Activated CD4-positive, CD25-positive, alpha-beta regulatory T cell (primary cell): ENCODE measurements around the gene UTP11.

Experiments
- DNase-seq, 4 experiments: peaks; one replicate each; lab custom pipeline; 2025; lab: John Stamatoyannopoulos, UW

Gene UTP11

DNA sequence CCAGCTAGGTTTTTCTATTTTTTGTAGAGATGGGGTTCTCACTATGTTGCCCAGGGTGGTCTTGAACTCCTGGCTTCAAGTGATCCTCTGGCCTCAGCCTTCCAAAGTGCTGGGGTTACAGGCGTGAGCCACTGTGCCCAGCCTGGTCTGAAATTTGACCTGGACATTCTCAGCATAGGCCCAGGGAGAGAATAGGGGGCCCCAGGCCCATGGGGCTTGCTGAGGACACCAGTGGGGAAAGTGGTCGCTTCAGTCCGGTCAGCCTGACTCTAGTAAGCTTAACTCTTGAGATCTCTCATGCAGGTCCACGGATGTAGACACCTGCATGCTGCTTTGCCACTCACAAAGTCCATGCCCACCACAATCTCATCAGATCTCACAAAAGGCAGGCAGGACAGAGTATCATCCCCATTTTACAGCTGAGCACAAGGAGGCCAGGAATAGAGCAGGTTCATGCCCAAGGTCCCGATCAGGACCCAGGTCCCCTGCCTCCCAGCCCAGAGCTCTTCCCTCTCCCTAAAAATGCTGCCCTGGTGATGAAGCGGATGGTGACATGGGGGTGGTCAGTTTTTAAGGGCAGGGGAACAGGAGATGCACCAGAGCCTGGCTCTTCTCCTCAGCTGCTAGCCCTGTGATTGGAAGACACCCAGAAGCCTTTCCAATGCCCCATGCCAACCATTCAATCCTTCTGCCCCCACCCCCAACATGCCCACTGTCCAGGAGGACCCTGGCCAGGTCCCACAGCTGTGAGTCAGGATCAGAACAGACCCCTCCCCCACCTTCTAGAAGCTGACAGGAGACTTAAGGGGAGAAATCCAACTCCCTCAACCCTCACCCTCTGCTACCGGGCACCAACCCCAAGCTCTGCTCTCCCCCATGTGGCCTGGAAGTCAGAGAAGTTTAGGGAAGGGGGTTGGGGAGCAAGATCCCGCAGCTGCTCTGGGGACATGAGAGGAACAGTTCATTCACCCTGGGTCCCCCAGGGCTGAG is 9.0 kb upstream of the UTP11 start:
- no peak for DNase-seq

DNA sequence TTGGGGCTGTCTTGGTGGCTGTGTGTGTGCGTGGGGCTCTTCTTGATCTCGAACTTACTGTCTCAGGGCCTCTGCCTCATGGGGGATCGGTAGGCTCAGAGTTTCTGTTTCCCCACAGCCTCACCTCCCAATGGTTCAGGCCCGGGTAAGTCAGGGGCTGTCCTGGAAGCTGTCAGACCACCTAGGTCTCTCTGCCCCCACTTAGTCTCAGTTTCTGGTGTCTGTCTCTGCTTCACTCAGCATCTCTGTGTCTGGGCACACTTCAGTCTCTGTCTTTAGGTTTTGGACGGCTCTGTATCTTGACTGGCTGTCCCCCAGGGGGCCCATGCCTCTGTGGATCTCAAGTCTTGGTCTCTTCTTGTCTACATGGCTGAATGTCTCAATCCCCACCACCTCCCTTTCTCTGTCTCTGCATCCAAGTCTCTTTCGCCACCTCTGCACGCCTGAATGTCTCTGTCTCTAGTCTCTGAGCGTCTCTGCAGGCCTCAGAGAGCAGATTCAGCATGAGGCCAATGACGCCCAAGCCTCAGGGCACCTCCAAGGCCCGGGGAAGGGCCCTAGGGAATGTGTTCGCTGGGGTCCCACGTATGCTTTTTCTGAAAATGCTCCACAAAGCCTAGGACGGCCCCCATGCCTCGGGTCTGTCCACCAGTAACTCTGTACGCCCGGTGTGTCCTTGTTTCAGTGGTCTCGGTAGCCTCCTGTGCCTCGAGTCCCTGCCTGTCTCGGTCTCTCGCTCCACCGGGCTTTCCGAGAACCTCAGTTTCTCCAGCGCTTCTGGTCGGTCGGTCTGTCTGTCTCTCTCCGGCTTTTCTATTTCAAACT is 8.0 kb upstream of the UTP11 start:
- no peak for DNase-seq

DNA sequence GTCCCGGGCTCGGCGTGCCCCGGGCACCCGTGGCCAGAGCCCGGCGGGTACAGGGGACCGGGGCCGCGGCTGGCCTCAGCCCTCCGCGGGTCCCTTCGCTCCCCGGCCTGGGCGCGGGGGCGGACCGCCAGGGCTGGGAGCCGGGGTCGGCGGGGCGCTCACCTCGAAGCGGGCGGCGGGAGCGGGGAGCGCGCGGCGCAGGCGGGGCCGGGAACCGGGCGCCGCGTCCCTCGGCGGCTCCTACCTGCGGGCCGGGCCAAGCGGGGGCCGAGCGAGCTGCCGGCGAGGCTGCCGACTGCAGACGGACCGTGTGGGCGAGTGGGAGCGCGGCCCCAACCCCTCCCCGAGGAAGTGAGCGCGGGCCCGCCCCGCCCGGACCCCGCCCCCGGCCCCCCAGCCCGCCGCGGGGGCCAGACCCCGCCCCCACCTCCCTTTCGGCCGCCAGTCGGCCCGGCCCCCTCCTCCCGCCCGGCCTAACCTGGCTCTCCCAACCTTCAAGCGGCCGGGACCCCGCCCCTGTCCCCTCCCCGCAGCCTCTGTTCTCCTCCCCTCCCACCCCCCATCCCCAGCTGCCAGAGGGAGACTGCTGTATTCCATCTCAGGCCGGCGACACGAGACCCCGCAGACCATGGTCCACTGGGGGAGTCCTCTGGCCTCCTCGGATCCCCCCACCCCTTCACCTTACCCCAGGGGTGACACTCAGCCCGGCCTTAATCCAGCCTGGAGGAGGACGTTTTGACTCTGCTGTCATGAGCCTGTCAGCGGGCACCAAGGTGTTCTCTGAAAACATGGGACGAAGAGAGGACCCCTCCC is 7.1 kb upstream of the UTP11 start, which contains the start of gene FHL3:
FHL3 (minus strand) TSS at position 320 of the 813 bp plus-strand sequence. CDS start 6,102 bp downstream, outside the sequence.
- no peak for DNase-seq

DNA sequence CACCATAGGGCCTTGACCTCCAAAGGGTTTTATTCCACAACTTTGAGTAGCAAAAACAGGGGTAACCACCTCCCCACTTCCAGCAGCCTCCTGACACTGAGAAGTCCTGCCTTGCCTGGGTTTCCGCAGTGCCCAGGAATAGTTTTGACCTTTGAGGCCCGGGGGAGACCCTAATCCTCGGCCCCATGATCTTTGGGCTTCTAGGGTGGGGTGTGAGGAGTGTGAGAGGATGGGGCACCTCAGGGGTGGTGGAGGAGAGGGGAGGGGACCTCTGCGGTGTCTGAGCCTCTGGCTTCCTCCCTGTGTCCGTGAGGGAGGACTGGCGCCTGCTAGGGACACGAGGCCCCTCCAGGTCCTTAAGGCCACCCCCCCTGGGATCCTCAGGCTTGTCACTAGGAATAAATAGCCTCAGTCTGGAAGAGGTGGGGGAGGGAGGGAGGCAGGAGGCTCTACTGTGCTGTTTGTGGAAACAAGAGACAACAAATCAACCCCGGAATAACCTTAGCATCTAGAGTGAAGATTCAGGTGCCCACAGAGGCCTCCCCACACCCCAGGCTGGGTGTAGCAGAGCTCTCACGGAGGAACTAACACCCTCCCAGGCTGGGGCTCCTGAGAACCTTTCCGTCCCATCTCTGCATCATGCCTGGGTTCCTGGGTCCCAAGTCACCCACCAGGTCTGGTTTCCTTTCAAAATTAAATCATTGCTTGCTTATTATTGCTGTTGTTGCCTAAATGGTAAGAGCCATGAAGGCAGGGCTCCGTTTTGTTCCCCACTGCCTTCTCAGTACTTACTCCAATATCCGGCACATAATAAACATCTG is 6.3 kb upstream of the UTP11 start:
- no peak for DNase-seq

DNA sequence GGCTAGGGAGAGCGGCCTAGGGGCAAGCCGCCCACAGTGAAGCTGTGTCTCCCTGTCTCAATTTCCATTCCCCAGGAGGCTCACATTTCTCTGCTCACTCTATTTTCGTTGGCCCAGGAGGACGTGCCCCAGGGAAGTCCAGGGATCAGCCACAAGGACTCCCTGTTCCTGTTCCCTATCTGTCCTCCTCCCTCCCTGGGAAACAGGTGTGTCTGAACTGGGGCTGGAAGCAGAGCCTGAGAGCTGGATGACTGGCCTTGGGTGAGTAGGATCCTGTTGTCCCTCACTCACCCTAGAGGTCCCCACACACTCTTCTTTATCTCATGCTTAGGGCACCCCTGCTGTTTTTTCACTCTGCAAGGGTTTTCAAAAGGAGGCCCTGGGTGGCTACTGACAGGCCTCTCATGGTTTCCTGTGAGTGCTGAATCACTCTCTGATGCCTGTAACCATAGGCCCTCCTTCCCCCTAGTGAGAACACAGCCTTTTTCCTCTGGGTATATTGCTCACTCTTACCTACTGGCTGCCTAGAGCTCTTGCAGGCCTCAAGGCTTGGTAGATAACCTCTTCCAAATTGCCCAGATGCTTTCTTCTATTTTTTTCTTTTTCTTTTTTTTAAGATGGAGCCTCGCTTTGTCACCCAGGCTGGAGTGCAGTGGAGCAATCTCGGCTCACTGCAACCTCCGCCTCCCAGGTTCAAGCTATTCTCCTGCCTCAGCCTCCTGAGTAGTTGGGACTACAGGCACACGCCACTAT is 3.3 kb upstream of the UTP11 start:
- DNase-seq, result peak in 1 of 4 experiments; percentile 23

DNA sequence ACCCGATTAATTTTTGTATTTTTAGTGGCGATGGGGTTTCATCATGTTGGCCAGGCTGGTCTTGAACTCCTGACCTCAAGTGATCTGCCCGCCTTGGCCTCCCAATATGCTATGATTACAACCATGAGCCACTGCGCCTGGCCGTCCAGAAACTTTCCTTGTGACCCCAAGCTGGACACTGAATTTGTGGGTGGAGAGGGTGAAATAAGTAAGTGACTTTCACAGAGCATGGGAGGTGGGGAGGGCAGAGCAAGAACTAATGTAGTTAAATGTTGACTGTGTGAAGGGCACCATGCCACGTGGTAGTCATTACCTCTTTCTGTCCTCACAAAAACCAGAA is 2.7 kb upstream of the UTP11 start:
- DNase-seq, result no peak

DNA sequence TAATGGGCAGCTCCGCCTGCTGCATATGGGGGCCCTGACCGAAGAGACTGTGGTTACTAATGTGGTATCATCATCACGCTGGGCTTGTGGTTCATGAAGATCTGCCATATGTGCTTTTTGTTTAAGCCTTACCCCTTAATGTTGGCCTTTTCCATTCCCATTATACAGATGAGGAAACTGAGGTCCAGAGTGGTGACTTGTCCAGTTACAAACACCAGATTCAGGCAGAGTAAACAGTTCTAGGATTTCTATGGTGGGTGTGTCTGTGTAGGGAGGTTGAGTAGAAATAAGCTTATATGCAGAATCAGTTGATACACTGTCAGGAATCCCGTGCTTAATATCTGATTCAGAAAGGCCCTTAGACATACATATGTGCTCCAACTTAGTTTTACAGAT is 691 bp downstream of the UTP11 start:
- DNase-seq, result no peak

DNA sequence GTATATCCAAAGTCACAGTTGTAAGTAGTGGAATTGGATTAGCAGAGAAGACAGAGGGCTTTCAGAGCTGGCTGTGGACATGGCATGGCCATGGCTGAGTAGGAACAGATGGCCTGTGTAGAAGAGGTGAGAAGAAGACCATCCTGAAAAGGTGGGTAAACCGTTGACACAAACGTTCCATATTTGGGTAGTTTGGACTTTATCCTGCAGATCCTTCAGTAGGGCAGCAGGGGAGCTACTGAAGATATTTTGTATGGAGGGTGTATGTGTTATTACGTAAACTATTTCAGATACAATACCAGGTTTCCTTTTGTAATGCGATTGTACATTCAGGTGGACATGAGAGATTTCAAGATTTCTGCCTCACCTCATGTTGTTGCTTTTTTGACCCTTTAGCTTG is 1.6 kb downstream of the UTP11 start:
- DNase-seq, result no peak

DNA sequence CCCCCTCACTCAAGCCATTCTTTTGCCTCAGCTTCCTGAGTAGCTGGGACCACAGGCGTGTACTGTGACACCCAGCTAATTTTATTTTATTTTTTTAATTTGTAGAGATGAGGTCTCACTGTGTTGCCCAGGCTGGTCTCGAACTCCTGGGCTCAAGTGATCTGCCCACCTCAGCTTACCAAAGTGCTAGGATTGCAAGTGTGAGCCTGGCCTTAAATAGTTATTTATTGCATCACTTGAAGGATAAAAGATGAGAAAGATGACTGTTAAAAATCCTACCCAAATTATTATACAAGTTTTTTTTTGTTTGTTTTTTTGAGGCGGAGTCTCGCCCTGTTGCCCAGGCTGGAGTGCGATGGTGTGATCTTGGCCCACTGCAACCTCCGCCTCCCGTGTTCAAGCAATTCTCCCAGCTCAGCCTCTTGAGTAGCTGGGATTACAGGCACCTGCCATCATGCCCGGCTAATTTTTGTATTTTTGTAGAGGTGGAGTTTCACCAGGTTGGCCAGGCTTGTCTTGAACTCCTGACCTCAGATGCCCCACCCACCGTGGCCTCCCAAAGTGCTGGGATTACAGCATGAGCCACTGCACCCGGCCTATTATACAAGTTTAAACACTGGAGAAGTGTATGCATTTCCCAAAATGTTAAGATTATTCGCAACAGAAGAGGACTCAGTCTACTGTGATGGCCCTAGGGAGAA is 2.3 kb downstream of the UTP11 start:
- DNase-seq, result no peak

DNA sequence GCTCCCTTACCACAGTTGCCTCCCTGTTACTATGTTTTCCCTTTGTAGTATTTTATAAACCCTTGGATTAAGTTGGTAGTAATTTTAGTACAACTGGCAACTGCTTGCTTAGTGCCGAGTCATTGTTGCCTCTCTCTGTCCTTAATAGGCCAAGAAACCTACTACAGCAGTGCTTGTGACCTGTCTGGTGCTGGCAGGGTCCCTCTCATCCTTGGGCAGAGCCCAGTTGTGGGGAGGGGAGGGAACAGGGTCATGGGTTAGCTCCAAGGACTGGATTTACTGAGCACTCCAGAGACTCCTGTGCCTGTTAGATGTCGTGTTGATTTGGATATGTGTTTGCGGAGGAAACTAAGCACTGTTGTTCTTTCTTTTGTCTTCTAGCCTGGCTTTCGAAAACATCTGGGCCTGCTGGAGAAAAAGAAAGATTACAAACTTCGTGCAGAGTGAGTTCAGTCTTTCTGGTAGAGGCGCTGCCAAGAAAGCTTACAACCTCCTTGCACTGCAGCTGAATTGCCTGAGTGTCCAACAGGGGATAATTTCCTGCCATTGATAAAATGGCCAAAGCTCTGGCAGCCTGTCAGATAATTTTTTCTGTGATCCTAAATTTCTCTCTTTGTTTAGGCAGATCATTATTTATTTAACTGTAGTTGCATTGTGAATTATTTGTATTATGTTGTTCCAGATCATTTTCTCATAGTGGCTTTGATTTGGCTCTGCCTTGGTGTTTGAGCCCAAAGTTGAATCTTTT is 3.6 kb downstream of the UTP11 start:
- DNase-seq, result no peak

DNA sequence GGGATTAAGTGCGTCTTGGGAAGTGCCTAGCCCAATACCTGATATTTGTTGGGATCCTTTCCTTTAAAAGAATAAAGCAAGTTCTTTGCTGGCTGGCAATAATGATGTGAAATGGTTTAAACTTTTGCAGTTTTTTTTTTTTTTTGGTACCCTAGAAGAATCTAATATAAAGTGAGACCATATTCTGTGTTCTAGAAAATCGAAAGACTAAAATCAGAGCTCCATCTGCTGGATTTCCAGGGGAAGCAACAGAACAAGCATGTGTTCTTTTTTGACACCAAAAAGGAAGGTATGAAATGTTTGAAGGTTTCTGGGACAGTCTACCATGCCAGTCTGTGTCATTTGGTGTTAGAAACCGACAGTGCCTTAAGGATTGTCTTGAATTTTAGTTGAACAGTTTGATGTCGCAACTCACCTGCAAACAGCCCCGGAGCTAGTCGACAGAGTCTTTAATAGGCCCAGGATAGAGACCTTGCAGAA is 6.4 kb downstream of the UTP11 start:
- no peak for DNase-seq

DNA sequence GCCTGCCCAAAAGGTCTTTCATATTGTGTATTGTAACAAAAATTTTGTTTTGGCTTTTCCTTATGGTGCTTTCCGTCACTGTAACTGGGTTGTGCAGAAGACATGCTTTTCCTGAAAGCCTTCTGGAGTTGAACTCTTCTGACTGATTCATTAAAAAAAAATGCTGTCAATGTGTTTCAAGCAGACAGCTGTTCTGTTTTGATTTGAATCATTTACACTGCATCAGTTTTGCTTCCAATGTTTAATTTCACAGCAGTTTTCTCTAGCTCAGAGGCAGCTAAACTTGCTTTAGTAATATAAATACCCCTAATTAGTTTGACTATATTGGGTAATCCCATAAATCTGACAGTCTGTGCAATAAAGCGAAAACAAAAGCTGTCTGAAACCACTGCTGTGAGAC is 7.9 kb downstream of the UTP11 start:
- no peak for DNase-seq

DNA sequence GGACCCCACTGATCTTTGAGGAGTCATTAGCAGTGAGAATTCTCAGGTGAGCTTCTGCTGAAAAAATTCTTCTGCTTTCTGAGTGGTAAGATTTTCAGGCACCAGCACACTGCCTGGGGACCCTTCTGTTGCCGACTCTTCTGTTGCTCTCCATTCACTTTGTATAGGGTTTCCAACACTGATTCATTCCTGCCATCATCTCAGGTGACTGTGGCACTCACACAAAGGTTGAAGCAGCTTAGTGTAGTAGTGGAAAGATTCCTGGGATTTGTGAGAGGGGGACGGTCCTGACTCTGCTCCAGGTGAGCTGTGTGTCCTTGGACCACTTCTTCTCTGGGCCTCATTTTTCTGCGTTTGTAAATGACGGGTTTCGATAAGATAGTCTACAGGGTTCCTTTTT is 9.4 kb downstream of the UTP11 start:
- DNase-seq, result no peak

DNA sequence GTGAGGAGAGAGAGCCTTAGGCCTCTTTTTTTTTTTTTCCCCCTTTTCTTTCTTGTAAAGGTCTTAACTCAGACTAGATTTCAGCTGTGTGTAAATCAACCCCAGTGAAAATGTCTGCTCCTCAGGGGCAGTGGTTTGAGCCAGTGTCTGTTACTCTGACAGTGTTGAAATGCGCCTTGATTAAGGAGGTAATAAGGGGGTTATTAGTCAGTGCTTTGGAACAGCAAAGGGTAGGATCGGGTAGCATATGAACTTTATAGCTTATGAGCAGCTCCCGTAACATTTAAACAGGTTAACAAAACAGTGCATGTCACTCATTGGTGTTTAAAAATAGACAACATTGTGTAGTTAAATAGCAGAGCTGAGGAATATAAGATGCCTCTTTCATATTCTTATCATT is 10.3 kb downstream of the UTP11 start:
- DNase-seq, result no peak

DNA sequence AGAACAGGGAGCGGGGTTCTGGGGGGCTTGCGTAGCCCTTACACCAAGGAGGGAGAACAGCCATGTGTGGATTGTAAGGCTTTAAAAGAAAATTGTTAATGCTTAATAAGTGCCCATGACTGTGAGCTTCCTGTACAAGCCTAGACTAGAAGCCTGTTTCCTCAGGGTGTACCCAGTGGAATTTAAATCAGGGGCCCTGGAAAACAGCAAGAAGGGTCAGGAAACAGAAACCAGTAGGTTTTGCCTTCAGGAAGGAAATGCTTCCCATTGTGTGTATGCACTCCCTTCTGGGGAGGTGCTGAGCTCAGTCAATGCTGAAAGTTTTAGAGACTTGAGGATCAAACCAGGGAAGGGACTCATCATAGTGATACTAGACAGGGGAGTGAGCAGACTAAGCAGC is 12.7 kb downstream of the UTP11 start:
- DNase-seq, result no peak

DNA sequence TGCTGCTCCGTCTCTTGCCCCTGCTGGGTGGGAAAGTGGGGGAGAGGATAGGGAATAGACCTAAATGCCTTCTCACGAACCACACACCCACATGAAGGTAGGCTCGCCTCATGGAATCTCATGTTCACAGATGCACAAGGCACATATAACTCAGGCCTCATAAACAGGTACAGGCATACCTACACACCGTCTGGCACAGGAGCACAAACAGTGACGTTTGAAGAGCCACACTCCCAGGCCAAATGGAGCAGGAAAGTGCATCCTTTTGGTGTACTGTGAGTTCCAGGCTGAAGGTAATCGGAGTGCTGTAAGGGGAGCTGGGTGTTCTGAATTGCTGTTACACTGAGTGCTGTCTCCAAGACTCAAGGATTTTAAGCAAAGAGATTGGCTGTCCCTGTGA is 13.1 kb downstream of the UTP11 start:
- no peak for DNase-seq

DNA sequence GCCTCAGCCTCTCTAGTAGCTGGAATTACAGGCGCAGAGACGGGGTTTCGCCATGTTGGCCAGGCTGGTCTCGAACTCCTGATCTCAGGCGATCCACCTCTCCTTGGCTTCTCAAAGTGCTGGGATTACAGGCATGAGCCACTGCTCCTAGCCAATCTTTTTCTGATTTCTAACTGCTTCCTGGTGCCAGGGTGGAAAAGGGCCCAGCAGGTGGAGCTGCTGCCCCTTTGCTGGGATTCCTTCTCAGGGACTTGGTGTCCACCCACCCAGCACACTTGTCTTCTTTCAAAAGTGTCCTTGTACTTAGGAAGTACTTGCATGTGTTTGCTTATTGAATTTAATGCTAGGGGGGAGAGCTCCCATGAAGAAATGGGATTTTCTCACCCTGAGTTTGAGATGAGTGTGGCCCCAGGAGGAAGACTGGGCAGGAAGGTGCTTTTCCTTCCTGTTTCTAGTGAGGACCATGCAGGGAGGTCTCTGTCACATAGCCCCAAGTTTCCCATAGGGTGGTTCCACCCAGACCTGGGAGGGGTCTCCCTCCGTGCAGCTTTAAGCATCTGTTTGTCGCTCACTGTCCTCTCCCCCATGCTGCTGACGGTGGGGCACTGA is 14.2 kb downstream of the UTP11 start:
- peak in 1 of 4 experiments; percentile 30 for DNase-seq
